Middle frontal gyrus (tissue), 1 donor: ENCODE results near the gene BRICD5.
"Not testable (repeated sequence)": the region's sequence is repeated elsewhere in the genome, so short reads cannot be mapped to it uniquely, and the experiment has no call there.

Experiments used
- DNase-seq: peaks from one replicate; pipeline ENCODE4 v3.0.0-alpha.2; 2015; ENCODE audit warnings: low spot score; ENCODE audit errors: extremely low spot score

BRICD5 gene

GRCh38 chr16:2223221-2223941 lies 12.7 kb upstream of the BRICD5 start, which contains the start of gene E4F1:
E4F1 (plus strand) TSS chr16:2223591; CDS start chr16:2223614, 23 bp downstream.
- peak; percentile 94 for DNase-seq

- DNase-seq = no peak
Observed at GRCh38 chr16:2216330-2216729, 5.7 kb upstream of the BRICD5 start.

- peak; percentile 97 for DNase-seq
Observed at GRCh38 chr16:2214719-2214968, 4.0 kb upstream of the BRICD5 start, which contains the start of gene PGP. PGP (minus strand) TSS chr16:2214840; CDS start chr16:2214777, 63 bp downstream.

- DNase-seq = no peak
Observed at GRCh38 chr16:2213817-2214718, 3.4 kb upstream of the BRICD5 start.

GRCh38 chr16:2212362-2213324 lies 2.0 kb upstream of the BRICD5 start:
- no peak for DNase-seq

GRCh38 chr16:2211923-2212347 lies 1.3 kb upstream of the BRICD5 start:
- no peak for DNase-seq

- no peak for DNase-seq
Observed at GRCh38 chr16:2210009-2210332, 692 bp downstream of the BRICD5 start.

GRCh38 chr16:2209258-2210008 lies 1.2 kb downstream of the BRICD5 start:
- DNase-seq = no peak

- DNase-seq = no peak
Observed at GRCh38 chr16:2208772-2209171, 1.9 kb downstream of the BRICD5 start.

GRCh38 chr16:2208308-2208707 lies 2.4 kb downstream of the BRICD5 start:
- no peak for DNase-seq

GRCh38 chr16:2207872-2208271 lies 2.8 kb downstream of the BRICD5 start:
- no peak for DNase-seq

- no peak for DNase-seq
Observed at GRCh38 chr16:2206780-2207433, 3.8 kb downstream of the BRICD5 start.

- no peak for DNase-seq
Observed at GRCh38 chr16:2206420-2206779, 4.3 kb downstream of the BRICD5 start.

- DNase-seq = no peak
Observed at GRCh38 chr16:2205967-2206313, 4.7 kb downstream of the BRICD5 start.

GRCh38 chr16:2205104-2205966 lies 5.3 kb downstream of the BRICD5 start, which contains the start of gene MLST8:
MLST8 (plus strand) TSS chr16:2205454; CDS start chr16:2206086, 632 bp downstream.
- peak; percentile 80 for DNase-seq

GRCh38 chr16:2204416-2205103 lies 6.1 kb downstream of the BRICD5 start:
- DNase-seq = no peak

- DNase-seq = not testable (repeated sequence)
Observed at GRCh38 chr16:2203119-2203688, 7.5 kb downstream of the BRICD5 start.

- DNase-seq = no peak
Observed at GRCh38 chr16:2200313-2200712, 10.3 kb downstream of the BRICD5 start.
